Measurements from ENCODE around the gene KIRREL1.

DNA sequence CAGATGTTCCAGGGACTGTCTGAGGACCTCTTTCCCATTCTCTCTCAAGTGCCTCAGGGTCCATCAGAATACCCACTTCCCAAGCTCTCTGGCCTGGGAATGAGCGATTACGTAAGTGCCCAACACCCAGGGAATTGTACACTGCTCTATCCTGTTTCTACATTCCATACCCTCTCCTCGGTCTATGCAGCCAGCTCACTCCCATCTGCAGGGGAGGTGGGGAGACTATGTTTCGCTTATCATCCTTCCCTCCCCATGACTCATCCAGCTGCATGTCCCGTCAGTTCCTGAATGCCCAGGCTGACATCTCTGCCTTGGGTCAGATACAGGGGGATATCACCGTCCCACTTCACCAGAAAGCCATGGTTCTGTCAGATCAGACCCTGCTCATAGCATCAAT, 152.7 kb downstream of the KIRREL1 start:
- TF ChIP-seq, protein P1, sequence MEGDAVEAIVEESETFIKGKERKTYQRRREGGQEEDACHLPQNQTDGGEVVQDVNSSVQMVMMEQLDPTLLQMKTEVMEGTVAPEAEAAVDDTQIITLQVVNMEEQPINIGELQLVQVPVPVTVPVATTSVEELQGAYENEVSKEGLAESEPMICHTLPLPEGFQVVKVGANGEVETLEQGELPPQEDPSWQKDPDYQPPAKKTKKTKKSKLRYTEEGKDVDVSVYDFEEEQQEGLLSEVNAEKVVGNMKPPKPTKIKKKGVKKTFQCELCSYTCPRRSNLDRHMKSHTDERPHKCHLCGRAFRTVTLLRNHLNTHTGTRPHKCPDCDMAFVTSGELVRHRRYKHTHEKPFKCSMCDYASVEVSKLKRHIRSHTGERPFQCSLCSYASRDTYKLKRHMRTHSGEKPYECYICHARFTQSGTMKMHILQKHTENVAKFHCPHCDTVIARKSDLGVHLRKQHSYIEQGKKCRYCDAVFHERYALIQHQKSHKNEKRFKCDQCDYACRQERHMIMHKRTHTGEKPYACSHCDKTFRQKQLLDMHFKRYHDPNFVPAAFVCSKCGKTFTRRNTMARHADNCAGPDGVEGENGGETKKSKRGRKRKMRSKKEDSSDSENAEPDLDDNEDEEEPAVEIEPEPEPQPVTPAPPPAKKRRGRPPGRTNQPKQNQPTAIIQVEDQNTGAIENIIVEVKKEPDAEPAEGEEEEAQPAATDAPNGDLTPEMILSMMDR (optimal IDR thresholded peaks at IDR 0.05 in 1 of 3, IDR thresholded peaks at IDR 0.05 in 1 of 3, conservative IDR thresholded peaks at IDR 0.05 in 1 of 3; ENCODE audit: extremely low read depth in 1 of 3, insufficient read depth in 2 of 3, low read length in 3 of 3): no peak
- no peak for TF ChIP-seq EZH2 (IDR thresholded peaks at IDR 0.05; ENCODE audit: low read length)

All from keratinocyte (primary cell).